HG03457 (cell line): ENCODE measurements around the gene SLC26A1.
"Not testable (repeated sequence)": the region's sequence is repeated elsewhere in the genome, so short reads cannot be mapped to it uniquely, and the experiment has no call there.

Experiments
- ATAC-seq: cut with Tn5 transposase; IDR thresholded peaks from one replicate; pipeline ENCODE4 v1.9.1; 2021; ENCODE audit warnings: moderate number of reproducible peaks; ENCODE audit not compliant: unreplicated experiment

SLC26A1 gene

GRCh38 chr4:999240-999863 is 6.1 kb upstream of the SLC26A1 start:
- ATAC-seq: not testable (repeated sequence)

DNA sequence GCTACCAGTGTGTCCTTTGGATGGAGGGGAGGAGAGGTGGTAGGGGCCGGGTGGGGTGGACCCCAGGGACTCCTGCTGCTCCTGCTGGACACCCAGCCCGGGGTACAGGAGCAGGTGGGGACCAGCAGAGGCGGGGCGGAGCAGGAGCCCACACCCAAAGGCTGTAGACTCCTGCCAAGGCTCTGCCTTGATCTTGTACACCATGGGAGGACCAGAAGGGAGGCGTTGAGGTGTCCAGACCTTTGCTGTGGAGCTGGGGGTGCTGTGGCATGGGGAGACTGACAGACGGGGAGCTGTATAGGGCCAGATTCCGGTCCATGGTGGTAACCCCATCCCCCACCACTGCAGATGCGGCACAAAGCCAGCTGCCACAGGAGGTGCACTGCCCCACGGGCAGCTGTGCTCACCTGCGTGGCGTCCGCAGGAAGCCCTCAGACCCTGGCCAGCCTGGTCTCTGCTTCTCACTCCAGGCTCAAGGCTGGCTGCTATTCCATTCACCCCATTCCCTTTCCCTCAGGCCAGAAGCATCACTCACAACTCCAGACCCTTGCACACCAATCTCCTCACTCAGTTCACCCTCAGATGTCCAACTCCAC is 5.0 kb upstream of the SLC26A1 start:
- no peak for ATAC-seq

- ATAC-seq: no peak
These were observed 4.3 kb upstream of the SLC26A1 start for GRCh38 chr4:997375-998071.

GRCh38 chr4:996997-997374 is 3.8 kb upstream of the SLC26A1 start:
- ATAC-seq: no peak

GRCh38 chr4:996030-996996 is 3.1 kb upstream of the SLC26A1 start:
- ATAC-seq: no peak

GRCh38 chr4:995311-996026 is 2.3 kb upstream of the SLC26A1 start:
- no peak for ATAC-seq

GRCh38 chr4:992297-993110 is 700 bp downstream of the SLC26A1 start:
- no peak for ATAC-seq

- ATAC-seq: no peak
These were observed 1.5 kb downstream of the SLC26A1 start for GRCh38 chr4:991451-992296.

GRCh38 chr4:990746-991367 is 2.3 kb downstream of the SLC26A1 start:
- ATAC-seq: no peak

GRCh38 chr4:989722-990471 is 3.3 kb downstream of the SLC26A1 start:
- no peak for ATAC-seq

GRCh38 chr4:988726-989721 is 4.2 kb downstream of the SLC26A1 start:
- ATAC-seq: no peak

GRCh38 chr4:987624-988513 is 5.3 kb downstream of the SLC26A1 start:
- no peak for ATAC-seq

- ATAC-seq: peak; percentile 43
These were observed 6.2 kb downstream of the SLC26A1 start, which contains the start of gene IDUA for GRCh38 chr4:986879-987623. TSS of gene IDUA (plus strand) at chr4:987044. CDS start at chr4:987085, 41 bp downstream.

DNA sequence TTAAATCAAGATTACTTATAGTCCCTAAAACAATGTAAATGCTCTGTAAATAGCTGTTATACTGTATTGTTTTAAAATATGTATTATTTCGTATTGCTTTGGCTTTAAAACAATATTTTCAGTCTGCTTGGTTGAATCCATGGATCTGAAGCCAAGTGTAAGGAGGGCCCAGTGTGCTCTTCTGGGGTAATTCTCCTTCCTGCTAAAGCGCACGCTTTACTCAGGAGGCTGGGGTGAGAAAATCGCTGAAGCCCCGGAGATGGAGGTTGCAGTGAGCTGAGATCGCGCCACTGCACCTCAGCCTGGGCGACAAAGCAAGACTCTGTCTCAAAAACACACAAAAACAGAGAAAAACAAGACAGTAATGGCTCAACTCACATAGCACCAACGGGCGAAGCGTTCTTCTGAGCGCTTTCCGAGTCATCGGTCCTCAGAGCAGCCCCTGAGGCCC is 6.8 kb downstream of the SLC26A1 start:
- no peak for ATAC-seq
